Heart right ventricle (tissue), 16 donors: Measurements from ENCODE around the gene TCOF1. TPM values are rescaled to one million over a fixed set of nuclear protein-coding genes. Genes with fewer than 3 reads are reported as not detected.

Experiments used
- ATAC-seq, 8 donors: fragments of 200-7000 bp; cut with Tn5 transposase; one replicate each; pipeline ENCODE4 v1.9.1; 2020; ENCODE audit warnings: mild to moderate bottlenecking in 8 of 8, moderate library complexity in 8 of 8, moderate number of reproducible peaks in 1 of 8
- DNase-seq, 2 donors: peaks; one replicate each; pipeline ENCODE4 v3.0.0-alpha.2; 2020
- H3K27ac ChIP-seq, 10 donors: fragments of 200-600 bp; sonication (generic) in 2 of 10; one replicate each; pipeline versions ENCODE4 v1.5.0 to v1.8.0; 2020 to 2022; ENCODE audit warnings: mild to moderate bottlenecking in 3 of 10
- H3K27me3 ChIP-seq, 7 donors: fragments of 200-600 bp; one replicate each; pipeline ENCODE4 v1.8.0; 2021 to 2022; ENCODE audit warnings: mild to moderate bottlenecking in 2 of 7
- H3K36me3 ChIP-seq, 9 donors: fragments of 200-600 bp; sonication (generic) in 1 of 9; one replicate each; pipeline versions ENCODE4 v1.5.0 to v1.8.0; 2020 to 2022; ENCODE audit warnings: mild to moderate bottlenecking in 2 of 9
- H3K4me1 ChIP-seq, 9 donors: fragments of 200-600 bp; sonication (generic) in 1 of 9; one replicate each; pipeline versions ENCODE4 v1.5.0 to v1.8.0; 2020 to 2022; ENCODE audit warnings: mild to moderate bottlenecking in 4 of 9
- H3K4me3 ChIP-seq, 10 donors: fragments of 200-600 bp; sonication (generic) in 2 of 10; one replicate each; pipeline versions ENCODE4 v1.5.0 to v1.8.0; 2020 to 2022; ENCODE audit warnings: mild to moderate bottlenecking in 7 of 10, moderate library complexity in 2 of 10
- H3K9me3 ChIP-seq, 11 donors: fragments of 200-600 bp in 10 of 11; sonication (generic) in 2 of 11; one replicate each; pipeline versions ENCODE4 v1.5.0 to v1.8.0; 2013 to 2022; ENCODE audit warnings: mild to moderate bottlenecking in 2 of 11, control low read depth in 1 of 11, moderate library complexity in 1 of 11
- CTCF ChIP-seq, 9 donors: fragments of 200-600 bp; sonication (generic) in 2 of 9; IDR thresholded peaks; one replicate each; pipeline versions ENCODE4 v1.5.0 to v1.8.0; 2021 to 2022; ENCODE audit warnings: antibody characterized with exemption in 9 of 9, mild to moderate bottlenecking in 5 of 9, moderate library complexity in 1 of 9
- WGBS, 2 donors: extraction: QIAGEN DNeasy Blood & Tissue Kit; methylation state at CpG; one replicate each; pipeline ENCODE4 v1.1.7; 2013; ENCODE audit warnings: inconsistent platforms in 1 of 2; 5-methylcytosine and 5-hydroxymethylcytosine counted together
- intact Hi-C, 10 donors: fragments of 100-400 bp; cut with DNase I; formaldehyde crosslinking; loops; one replicate each; pipeline versions ENCODE4 v1.11.1 to v1.14.2; 2022
- polyA plus RNA-seq, 2 donors: library from polyadenylated mRNA; stranded (reverse); fragments of 200-250 nt; gene quantifications; one replicate each; pipeline ENCODE4 v1.2.3, GENCODE V29; 2013
- total RNA-seq, 10 donors: library from RNA; stranded (reverse); fragmentation: NEBNext Ultra II Directional in 3 of 10; extraction: Animal tissue kit (Norgen Biotek cat#: 25700) in 3 of 10; gene quantifications; one replicate each; pipeline versions ENCODE4 v1.2.1 to v1.2.4, GENCODE V29; 2021 to 2023
- donor health status: Arrhythmogenic right ventricular cardiomyopathy.
- donor health status: ischemic (EF 13 %, LVEDD 7.1; RV severe dilation, severe dysfunction).
- donor health status: healthy with polysubstance abuse.
- donor health status: DM: no; HTN: yes; CAD: no.
- donor health status: DM: no; HTN: no; CAD: no.
- donor health status: ischemic (EF 25% LVEDD 6.9; RV normal size, moderate dysfunction).
- donor health status: ischemic (EF 25% LVEDD 5.7; RV mildly dilated, moderate dysfunction).
- donor health status: healthy.
- donor health status: DM: yes; HTN: yes; CAD: no.
- donor health status: Ischemic cardiomyopathy.
- donor health status: ischemic (EF 35%, LVEDD 5.7; RV mildly dilated, moderate dysfunction).
- donor health status: nonischemic (EF 11% LVEDD 7.7; RV severe dilation, severe dysfunction).
- donor health status: DM: yes; HTN: yes; CAD: no.
- donor health status: PGD.
- donor health status: ischemic (EF 29% LVEDD 5.4; RV normal size, mild dysfunction).
- donor health status: nonischemic (EF 23%, LVEDD 6.1; RV moderate dilation, normal function).

TCOF1 gene
- total and polyA plus RNA-seq, 12 donors = 12.4 to 21.3 (median 14.1) TPM

GRCh38 chr5:150313921-150314716, 43.4 kb upstream of the TCOF1 start:
- Histone ChIP-seq H3K36me3 (no peaks in the 10 kb centered on the region), H3K4me1 (peaks cover 0 to 8% (median 0%) of the 10 kb centered on the region in 9 donors), H3K4me3 (no peak overlapping the region), H3K27me3 (peaks cover 0 to 5% (median 0%) of the 10 kb centered on the region in 7 donors), H3K9me3 (no peaks in the 10 kb centered on the region), H3K27ac (no peak overlapping the region)
- WGBS, 2 donors = 50 to 74% methylated on average over 6 of the region's 6 CpGs
- intact Hi-C loops = no loop called here
- no peak for TF ChIP-seq CTCF (IDR thresholded peaks at IDR 0.05)
- ATAC-seq (no peak), DNase-seq (no peak)

DNA sequence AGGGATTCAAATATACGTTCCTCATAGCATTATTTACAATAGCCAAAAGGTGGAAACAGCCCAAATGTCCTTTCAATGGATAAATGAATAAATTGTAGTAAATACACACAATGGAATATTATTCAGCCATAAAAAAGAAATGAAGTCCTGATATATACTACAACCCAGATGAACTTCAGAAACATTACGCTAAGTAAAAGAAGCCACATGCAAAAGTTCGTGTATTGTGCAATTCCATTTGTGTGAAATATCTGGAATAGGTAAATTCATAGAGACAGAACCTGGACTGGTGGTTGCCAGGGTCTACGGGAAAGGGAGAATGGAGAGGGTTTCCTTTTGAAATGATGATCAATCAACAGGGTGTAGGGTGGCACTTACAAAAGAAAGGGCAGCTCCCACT, 42.3 kb upstream of the TCOF1 start:
- no peak for TF ChIP-seq CTCF (IDR thresholded peaks at IDR 0.05)
- WGBS, 2 donors = 92 to 94% methylated on average over 4 of the region's 4 CpGs
- H3K9me3 ChIP-seq = no peaks in the 10 kb centered on the region
- H3K4me1 ChIP-seq = peaks cover 0 to 12% (median 4%) of the 10 kb centered on the region in 9 donors
- ATAC-seq (no peak), DNase-seq (no peak)
- no peaks in the 10 kb centered on the region for H3K36me3 ChIP-seq
- H3K27me3 ChIP-seq = no peaks in the 10 kb centered on the region
- intact Hi-C loops = no loop called here
- H3K27ac ChIP-seq = no peak overlapping the region
- no peak overlapping the region for H3K4me3 ChIP-seq

- DNase-seq (no peak), ATAC-seq (no peak)
- TF ChIP-seq CTCF (IDR thresholded peaks at IDR 0.05) = no peak
- Histone ChIP-seq H3K27ac (no peak overlapping the region), H3K9me3 (peaks cover 0 to 3% (median 0%) of the 10 kb centered on the region in 11 donors), H3K4me1 (peaks cover 0 to 16% (median 9%) of the 10 kb centered on the region in 9 donors), H3K27me3 (no peaks in the 10 kb centered on the region), H3K36me3 (no peaks in the 10 kb centered on the region), H3K4me3 (no peak overlapping the region)
- 92 to 94% methylated on average over 3 of the region's 3 CpGs for WGBS, 2 donors
- intact Hi-C loops = no loop called here
Measured at GRCh38 chr5:150316320-150316719, 41.2 kb upstream of the TCOF1 start.

DNA sequence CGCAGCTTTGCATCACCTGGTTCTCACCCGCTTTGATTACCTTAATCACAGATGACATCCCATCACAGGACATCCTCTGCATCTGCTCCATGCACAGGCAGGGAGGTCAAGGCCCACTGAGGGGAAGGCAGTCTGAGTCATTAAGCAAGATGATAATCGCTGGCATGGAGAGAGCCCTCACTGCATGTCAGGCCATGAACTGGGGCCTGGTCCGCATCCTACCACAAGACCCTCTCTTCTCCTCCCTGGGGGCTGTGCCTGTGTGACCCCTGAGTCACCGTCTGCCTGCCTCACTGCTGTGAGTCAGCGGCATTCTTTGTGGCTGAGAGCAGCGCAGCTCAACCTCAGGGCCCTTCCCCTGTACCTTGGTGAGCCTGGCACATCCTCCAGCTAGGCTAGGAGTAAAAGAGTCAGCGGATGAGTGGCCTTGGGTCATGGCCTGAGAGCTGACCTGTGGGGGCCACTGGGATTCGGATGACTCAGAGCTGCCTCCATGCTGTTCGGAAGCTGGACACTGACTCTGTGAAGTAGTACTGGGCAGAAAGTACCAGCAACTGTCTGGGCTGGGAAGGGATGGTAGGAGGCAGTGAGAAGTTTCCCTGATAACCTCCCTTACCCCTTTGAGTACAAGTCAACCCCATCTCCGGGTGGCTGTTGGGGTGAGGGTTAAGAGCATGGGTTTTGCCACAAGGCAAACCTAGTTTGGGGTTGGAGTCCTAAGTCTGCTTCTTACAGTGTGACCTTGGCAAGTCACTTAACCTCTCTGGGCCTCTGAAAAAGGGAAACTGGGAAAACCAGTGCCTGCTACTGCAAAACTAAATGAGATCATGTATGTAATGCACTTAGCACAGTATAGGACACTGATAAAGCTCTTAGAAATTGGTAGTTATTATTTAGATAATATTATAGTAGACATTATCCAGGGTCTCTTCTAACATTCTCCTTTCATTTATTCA, 40.2 kb upstream of the TCOF1 start:
- Histone ChIP-seq H3K36me3 (no peaks in the 10 kb centered on the region), H3K4me3 (no peak overlapping the region), H3K4me1 (peaks cover 0 to 16% (median 9%) of the 10 kb centered on the region in 9 donors), H3K27ac (no peak overlapping the region), H3K27me3 (no peaks in the 10 kb centered on the region), H3K9me3 (peaks cover 0 to 9% (median 0%) of the 10 kb centered on the region in 11 donors)
- 82 to 83% methylated on average over 11 of the region's 11 CpGs for WGBS, 2 donors
- DNase-seq = no peak
- peak in 2 of 8 donors; percentile 24 to 36 for ATAC-seq
- TF ChIP-seq CTCF (IDR thresholded peaks at IDR 0.05) = no peak
- intact Hi-C loops = no loop called here
